Measurements from ENCODE around the gene NFE2L3.

GRCh38 chr7:26188957-26189541 lies 37.1 kb downstream of the NFE2L3 start:
- TF ChIP-seq POLR2A (IDR thresholded peaks at IDR 0.05; ENCODE audit: low read depth, low read length) (no peak), CTCF (IDR thresholded peaks at IDR 0.05; ENCODE audit: extremely low read depth in 1 of 2, insufficient read depth in 1 of 2, low read depth in 1 of 2, low read length in 2 of 2) (no peak)

Measured in endothelial cell of umbilical vein (primary cell).